ENCODE measurements around the gene ARMH3. TPM values are rescaled to one million over a fixed set of nuclear protein-coding genes. Genes with fewer than 3 reads are reported as not detected.
"Not testable (repeated sequence)": the region's sequence is repeated elsewhere in the genome, so short reads cannot be mapped to it uniquely, and the experiment has no call there.

The ARMH3 gene
- polyA plus RNA-seq, 6 donors from 2014 or later = 29.9 to 56.9 (median 46.8) TPM

GRCh38 chr10:101995451-101996063, 60.4 kb downstream of the ARMH3 start:
- H3K27me3 Mint-ChIP-seq = no peaks in the 10 kb centered on the region
- H3K36me3 Mint-ChIP-seq = peaks cover 36 to 41% of the 10 kb centered on the region in 2 donors
- peak overlapping the region; percentile 9 to 89 (median 57) for H3K27ac Mint-ChIP-seq

DNA sequence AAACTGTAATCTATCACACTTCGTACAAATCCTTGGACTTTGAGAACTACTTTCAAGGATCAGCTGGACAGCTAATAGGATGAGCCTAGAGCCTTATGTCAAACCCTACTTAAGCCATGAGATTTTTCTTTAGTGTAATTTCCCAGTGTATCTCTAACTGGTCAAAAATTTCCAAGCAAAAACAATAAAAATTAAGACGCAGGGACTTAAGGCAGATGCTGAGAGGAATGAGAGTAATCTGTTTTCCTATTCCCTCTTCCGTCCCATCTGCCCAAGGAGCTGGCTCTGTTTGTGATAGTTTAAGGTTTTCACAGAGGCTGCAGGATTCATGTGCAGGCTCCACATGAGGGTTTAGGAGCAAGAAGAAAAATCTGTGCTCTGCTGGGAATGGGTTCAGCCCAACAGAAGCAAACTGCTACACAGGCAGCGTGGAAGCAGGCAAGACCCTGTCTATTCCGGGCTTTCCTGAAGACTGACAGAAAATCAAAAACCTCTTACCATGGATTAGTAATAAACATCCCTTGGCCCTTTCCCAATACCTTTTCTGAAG, 62.2 kb downstream of the ARMH3 start:
- no peak for DNase-seq
- Mint-ChIP-seq H3K36me3 (peaks cover 50 to 52% of the 10 kb centered on the region in 2 donors), H3K27ac (peak overlapping the region in 3 of 6 donors; percentile 10 to 70 (median 43)), H3K27me3 (no peaks in the 10 kb centered on the region), H3K4me3 (no peak overlapping the region), H3K4me1 (peaks cover 24 to 77% (median 45%) of the 10 kb centered on the region in 3 donors), H3K9me3 (no peaks in the 10 kb centered on the region)
- ATAC-seq (ENCODE audit: low read depth in 2 of 2) = no peak

More at GRCh38 chr10:101995451-101996063, 60.4 kb downstream of the ARMH3 start:
- ATAC-seq (ENCODE audit: low read depth in 2 of 2) = no peak
- Mint-ChIP-seq H3K4me3 (peak overlapping the region in 4 of 8 donors; percentile 4 to 72 (median 22)), H3K4me1 (peaks cover 29 to 85% (median 51%) of the 10 kb centered on the region in 3 donors), H3K9me3 (no peaks in the 10 kb centered on the region)
- DNase-seq = no peak

GRCh38 chr10:101993221-101993620, 62.8 kb downstream of the ARMH3 start:
- Mint-ChIP-seq H3K36me3 (peaks cover 47 to 52% of the 10 kb centered on the region in 2 donors), H3K27me3 (no peaks in the 10 kb centered on the region), H3K9me3 (no peaks in the 10 kb centered on the region), H3K27ac (peak overlapping the region in 2 of 6 donors; percentile 43 to 73), H3K4me1 (peaks cover 19 to 72% (median 40%) of the 10 kb centered on the region in 3 donors), H3K4me3 (no peak overlapping the region)
- DNase-seq = no peak
- no peak for ATAC-seq (ENCODE audit: low read depth in 2 of 2)

- Mint-ChIP-seq H3K4me1 (peaks cover 17 to 64% (median 18%) of the 10 kb centered on the region in 3 donors), H3K4me3 (peak overlapping the region in 6 of 8 donors; percentile 1 to 89 (median 63)), H3K9me3 (no peaks in the 10 kb centered on the region), H3K36me3 (peaks cover 30% of the 10 kb centered on the region in 2 donors), H3K27ac (peak overlapping the region; percentile 86 to 95 (median 88)), H3K27me3 (no peaks in the 10 kb centered on the region)
- ATAC-seq (ENCODE audit: low read depth in 2 of 2) (no peak), DNase-seq (no peak)
Observed at GRCh38 chr10:101987136-101987535, 68.8 kb downstream of the ARMH3 start.

DNA sequence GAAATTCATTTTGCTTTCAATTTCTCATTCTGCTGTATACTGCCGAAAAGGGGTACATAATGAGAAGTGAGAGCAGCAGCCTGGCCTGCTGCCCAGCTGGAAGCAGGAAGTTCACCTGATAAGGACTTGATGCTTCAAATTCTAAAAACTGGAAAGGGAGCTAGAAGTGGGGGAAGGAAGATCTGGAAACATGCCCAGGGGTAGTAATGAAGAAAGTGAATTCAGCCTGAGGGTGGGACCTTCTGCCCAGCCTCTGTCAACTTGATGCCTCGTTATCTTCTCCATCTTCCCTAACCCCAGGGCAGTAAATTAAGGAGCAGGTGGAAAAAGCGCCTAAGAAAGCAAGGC, 69.4 kb downstream of the ARMH3 start:
- H3K9me3 Mint-ChIP-seq = no peaks in the 10 kb centered on the region
- DNase-seq (peak; percentile 48), ATAC-seq (ENCODE audit: low read depth in 2 of 2) (peak; percentile 94 to 96)
- peak overlapping the region; percentile 20 to 89 (median 82) for H3K4me3 Mint-ChIP-seq
- H3K36me3 Mint-ChIP-seq = peaks cover 24 to 25% of the 10 kb centered on the region in 2 donors
- no peaks in the 10 kb centered on the region for H3K27me3 Mint-ChIP-seq
- peak overlapping the region; percentile 86 to 97 (median 91) for H3K27ac Mint-ChIP-seq
- H3K4me1 Mint-ChIP-seq = peaks cover 17 to 68% (median 18%) of the 10 kb centered on the region in 3 donors

GRCh38 chr10:101980677-101981076, 75.3 kb downstream of the ARMH3 start:
- H3K27me3 Mint-ChIP-seq; H3K36me3 Mint-ChIP-seq; H3K9me3 Mint-ChIP-seq; ATAC-seq (ENCODE audit: low read depth in 2 of 2); H3K4me3 Mint-ChIP-seq; DNase-seq: not testable (repeated sequence)
- H3K4me1 Mint-ChIP-seq = peaks cover 12 to 64% (median 25%) of the 10 kb centered on the region in 3 donors
- H3K27ac Mint-ChIP-seq = peak overlapping the region in 4 of 6 donors; percentile 21 to 72 (median 52)

DNA sequence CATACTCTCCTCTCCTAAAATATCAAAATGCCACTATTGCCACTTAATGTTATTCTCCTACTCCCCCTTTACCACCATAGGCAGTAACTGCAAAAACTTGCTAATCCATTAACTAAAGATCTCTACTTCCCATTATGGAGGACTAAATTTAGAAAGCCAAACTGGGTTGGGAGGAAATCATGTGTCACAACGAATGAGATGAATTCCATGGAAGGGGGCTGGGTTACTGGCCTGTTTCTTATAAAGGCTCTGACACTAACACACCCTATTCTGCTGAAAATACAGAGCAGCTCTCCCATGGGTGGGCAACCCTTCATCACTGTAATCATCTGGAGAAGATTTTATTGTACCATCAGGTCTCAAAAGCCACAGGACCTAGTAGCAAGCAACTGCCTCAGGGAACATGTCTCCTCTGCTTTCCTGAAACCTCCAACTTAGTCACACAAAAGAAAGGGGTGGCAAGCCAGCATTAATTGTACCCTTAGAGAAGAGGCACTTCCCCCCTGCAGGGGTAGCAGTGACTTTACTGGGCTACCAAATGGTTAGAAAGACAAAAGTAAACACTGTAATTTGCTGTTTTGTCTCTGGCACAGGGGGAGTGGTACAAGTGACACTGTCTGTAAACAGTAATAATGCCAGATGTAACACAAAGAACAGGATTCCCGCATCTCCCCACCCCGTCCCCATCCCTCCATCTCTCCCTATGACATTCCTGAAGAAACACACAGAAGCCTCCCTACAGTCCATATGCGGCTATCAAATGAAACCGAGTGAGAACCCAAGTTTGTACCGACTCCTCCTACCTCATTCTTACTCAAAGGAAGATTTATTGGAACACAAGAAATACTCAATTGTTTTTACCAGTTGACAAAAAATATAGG, 81.6 kb downstream of the ARMH3 start:
- peak overlapping the region; percentile 35 to 92 (median 54) for H3K4me3 Mint-ChIP-seq
- no peaks in the 10 kb centered on the region for H3K27me3 Mint-ChIP-seq
- peaks cover 48 to 75% (median 62%) of the 10 kb centered on the region in 3 donors for H3K4me1 Mint-ChIP-seq
- peak overlapping the region; percentile 84 to 96 (median 92) for H3K27ac Mint-ChIP-seq
- no peaks in the 10 kb centered on the region for H3K9me3 Mint-ChIP-seq
- DNase-seq = no peak
- H3K36me3 Mint-ChIP-seq = peaks cover 8 to 16% of the 10 kb centered on the region in 2 donors
- no peak for ATAC-seq (ENCODE audit: low read depth in 2 of 2)

DNA sequence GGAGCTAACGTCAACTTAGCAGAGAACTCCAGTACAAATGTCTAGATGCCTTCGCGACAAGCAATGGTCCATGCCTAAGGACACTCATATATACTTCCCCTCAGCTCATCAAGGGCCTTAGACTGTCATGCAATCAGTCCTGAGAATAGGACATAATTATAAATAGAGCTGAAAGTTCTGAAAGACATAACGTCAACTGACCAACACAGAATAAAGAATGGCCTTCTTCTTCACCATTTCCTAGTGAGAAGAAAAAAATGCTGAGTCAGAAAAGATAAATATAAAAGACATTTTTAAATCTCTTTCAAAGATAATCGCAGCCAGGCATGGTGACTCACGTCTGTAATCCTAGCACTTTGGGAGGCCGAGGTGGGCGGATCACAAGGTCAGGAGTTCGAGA, 83.2 kb downstream of the ARMH3 start:
- Mint-ChIP-seq H3K27me3 (no peaks in the 10 kb centered on the region), H3K9me3 (no peaks in the 10 kb centered on the region), H3K4me3 (peak overlapping the region in 6 of 8 donors; percentile 4 to 92 (median 73)), H3K27ac (peak overlapping the region in 4 of 6 donors; percentile 6 to 96 (median 53)), H3K4me1 (peaks cover 52 to 84% (median 71%) of the 10 kb centered on the region in 3 donors), H3K36me3 (peaks cover 8 to 11% of the 10 kb centered on the region in 2 donors)
- ATAC-seq (ENCODE audit: low read depth in 2 of 2) (no peak), DNase-seq (no peak)

DNA sequence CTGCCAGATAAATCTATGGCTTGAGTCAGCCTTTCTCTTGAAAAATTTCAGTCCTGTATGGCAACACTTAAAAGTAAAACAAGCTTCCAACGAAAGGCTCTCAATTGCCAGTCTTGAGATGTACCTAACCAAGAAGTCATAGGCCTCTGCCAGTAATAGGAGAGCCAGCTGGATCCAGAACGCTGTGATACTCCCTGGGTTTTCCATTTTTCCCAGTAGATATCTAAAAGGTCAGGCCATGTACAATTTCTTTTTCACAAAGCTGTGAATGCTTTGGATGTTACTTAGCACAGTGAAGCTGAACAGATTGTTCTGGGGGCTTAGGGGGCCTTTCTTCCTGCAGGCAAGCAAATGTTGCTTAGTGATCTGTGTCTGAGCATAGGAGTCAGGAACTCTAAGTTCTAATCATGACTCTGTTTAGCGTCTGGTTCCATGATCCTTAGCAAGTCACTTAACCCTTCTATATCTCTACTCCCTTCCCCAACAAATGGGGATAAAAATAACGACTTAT, 86.5 kb downstream of the ARMH3 start:
- no peaks in the 10 kb centered on the region for H3K9me3 Mint-ChIP-seq
- no peak for DNase-seq
- H3K36me3 Mint-ChIP-seq = peaks cover 0 to 19% of the 10 kb centered on the region in 2 donors
- peak in 1 of 2 donors; percentile 10 for ATAC-seq (ENCODE audit: low read depth in 2 of 2)
- no peaks in the 10 kb centered on the region for H3K27me3 Mint-ChIP-seq
- H3K27ac Mint-ChIP-seq = peak overlapping the region; percentile 82 to 98 (median 90)
- peak overlapping the region; percentile 34 to 87 (median 72) for H3K4me3 Mint-ChIP-seq
- H3K4me1 Mint-ChIP-seq = peaks cover 62 to 98% (median 78%) of the 10 kb centered on the region in 3 donors

DNA sequence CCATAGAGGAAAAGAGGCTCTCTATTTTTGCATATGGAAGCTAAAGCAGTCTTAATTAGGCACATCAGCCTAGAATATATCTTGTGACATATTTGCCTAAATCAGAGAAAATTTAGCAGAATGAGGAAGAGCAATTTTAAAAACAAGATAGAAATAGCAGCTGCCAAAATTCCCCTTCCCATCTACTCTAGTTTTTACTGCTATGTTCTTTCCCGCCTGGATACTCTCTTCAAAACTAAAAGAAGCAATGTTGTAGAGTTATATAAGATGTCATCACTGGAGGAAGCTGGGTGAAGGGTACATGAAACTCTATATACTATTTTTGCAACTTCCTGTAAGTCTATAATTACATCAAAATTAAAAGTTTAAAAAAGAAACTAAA, 87.0 kb downstream of the ARMH3 start:
- H3K36me3 Mint-ChIP-seq = peaks cover 0 to 19% of the 10 kb centered on the region in 2 donors
- peak overlapping the region; percentile 7 to 87 (median 72) for H3K4me3 Mint-ChIP-seq
- no peaks in the 10 kb centered on the region for H3K27me3 Mint-ChIP-seq
- H3K4me1 Mint-ChIP-seq = peaks cover 57 to 98% (median 73%) of the 10 kb centered on the region in 3 donors
- DNase-seq (peak; percentile 61), ATAC-seq (ENCODE audit: low read depth in 2 of 2) (peak; percentile 78 to 83)
- H3K9me3 Mint-ChIP-seq = no peaks in the 10 kb centered on the region
- H3K27ac Mint-ChIP-seq = peak overlapping the region; percentile 82 to 98 (median 90)

DNA sequence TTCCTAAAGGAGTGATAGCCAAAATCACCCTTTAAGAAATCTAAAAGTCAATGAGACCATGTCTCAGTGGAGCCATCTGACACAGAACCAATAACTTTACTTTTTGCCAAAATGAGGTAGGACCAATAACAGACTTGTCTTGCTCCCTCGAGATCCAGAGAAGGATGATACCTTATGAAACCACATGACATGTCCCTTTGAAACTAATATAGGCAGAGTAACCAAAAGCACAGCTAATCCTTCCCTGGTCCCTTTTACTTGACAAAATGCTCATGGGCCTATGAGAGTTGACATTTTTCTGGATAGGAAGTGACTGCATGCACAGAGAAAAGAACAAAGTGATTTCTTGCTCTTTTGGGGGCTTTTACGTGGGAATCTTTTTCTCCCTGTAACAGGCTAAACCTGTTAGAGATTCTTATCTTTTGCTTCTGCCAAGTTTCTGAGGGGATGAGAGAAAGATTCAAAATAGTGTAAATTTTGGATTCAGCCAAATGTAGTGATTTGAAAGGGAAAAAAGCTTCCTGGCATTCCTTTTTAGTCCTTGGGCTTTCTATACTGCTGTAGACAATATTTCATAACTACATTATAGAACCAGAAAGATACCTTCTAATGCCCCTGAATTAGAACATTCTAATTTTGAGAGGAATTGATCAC, 87.6 kb downstream of the ARMH3 start:
- peaks cover 0 to 19% of the 10 kb centered on the region in 2 donors for H3K36me3 Mint-ChIP-seq
- H3K4me3 Mint-ChIP-seq = peak overlapping the region; percentile 7 to 81 (median 58)
- H3K4me1 Mint-ChIP-seq = peaks cover 52 to 93% (median 67%) of the 10 kb centered on the region in 3 donors
- ATAC-seq (ENCODE audit: low read depth in 2 of 2) = no peak
- H3K27ac Mint-ChIP-seq = peak overlapping the region; percentile 82 to 98 (median 90)
- H3K9me3 Mint-ChIP-seq = no peaks in the 10 kb centered on the region
- no peaks in the 10 kb centered on the region for H3K27me3 Mint-ChIP-seq
- DNase-seq = no peak

DNA sequence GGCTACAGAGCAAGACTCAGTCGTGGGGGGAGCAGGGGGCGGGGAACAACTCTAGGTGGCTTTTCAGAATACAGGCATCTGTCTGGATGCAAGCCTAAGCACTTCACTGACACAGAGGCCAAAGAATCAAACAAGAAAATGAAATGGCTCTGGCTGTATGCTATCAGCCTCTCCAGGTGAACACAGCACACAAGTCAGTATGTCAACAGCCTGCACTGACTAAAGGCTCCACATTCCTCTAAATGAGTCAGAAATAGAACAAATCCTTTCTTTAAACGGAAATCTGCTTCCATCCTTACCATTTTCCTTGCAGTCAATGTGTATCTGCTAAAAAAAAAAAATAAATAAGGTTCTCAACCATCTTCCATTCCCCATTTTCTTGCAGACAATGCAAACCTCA, 88.3 kb downstream of the ARMH3 start:
- peak overlapping the region; percentile 82 to 98 (median 96) for H3K27ac Mint-ChIP-seq
- H3K9me3 Mint-ChIP-seq = no peaks in the 10 kb centered on the region
- peak overlapping the region in 6 of 8 donors; percentile 48 to 90 (median 72) for H3K4me3 Mint-ChIP-seq
- no peaks in the 10 kb centered on the region for H3K27me3 Mint-ChIP-seq
- DNase-seq (no peak), ATAC-seq (ENCODE audit: low read depth in 2 of 2) (no peak)
- H3K36me3 Mint-ChIP-seq = peaks cover 0 to 19% of the 10 kb centered on the region in 2 donors
- peaks cover 49 to 87% (median 64%) of the 10 kb centered on the region in 3 donors for H3K4me1 Mint-ChIP-seq
